ENCODE measurements around the gene OVOL1.
"Not testable (repeated sequence)": the region's sequence is repeated elsewhere in the genome, so short reads cannot be mapped to it uniquely, and the experiment has no call there.

Gene OVOL1

GRCh38 chr11:65817312-65817834 is 30.5 kb downstream of the OVOL1 start:
- DNase-seq: no peak

DNA sequence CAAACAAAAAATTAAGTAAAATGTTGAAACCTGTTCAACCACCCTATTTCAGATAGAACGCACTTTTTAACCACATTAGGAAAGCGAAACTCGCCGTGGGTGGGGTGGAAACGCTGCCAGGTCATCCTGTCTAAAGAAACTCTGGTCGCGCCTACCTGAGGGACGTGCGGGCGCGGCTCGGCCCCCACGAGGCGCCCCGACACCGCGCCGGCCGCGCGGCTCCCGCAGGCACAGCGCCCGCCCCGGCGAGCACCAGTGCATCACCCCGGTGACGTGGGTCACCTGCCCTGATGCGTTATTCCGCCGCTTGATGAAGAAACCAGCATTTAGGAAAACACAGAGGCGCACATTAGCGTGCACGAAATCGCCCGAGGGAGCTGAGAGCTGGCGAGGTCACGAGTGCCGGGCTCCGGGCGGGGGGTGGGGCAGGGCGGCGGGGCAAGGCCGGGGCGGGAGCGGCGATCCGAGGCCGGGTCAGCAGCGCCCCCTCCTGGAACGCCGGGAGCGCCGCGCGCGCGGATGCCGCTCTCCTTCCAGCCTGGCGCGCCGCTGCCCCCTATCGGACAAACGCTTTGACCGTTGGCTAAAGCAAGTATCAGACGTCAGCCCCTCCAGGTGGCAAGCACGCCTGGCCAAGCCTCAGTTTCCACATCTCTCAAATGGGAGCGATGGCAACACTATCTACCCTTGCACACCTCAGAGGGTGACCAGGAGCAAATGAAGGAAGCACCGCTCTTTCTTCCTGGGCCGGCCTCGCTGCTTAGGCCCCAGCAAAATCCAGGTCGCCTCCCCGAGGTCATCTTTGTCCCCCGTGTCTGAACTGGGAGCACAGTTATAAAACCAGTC is 31.2 kb downstream of the OVOL1 start:
- DNase-seq: peak; percentile 78

DNA sequence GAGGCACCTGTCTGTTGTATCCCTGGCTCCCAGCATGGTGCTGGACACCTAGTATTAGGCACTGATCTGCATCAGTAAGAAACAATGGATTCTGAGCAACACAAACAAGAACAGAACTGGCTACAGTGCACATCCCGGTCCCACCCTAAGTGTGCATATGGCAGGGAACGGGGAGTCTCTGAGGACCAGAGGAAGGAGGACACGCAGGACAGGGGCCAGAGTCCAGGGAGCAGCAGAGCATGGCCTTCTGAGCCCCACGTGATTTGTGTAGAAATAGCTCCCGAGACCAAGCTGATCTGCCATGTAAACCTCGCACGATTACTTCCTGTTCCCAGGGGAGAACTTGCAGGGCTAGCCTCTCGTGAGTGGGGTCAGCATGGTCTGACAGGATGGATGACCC is 34.2 kb downstream of the OVOL1 start:
- no peak for DNase-seq

DNA sequence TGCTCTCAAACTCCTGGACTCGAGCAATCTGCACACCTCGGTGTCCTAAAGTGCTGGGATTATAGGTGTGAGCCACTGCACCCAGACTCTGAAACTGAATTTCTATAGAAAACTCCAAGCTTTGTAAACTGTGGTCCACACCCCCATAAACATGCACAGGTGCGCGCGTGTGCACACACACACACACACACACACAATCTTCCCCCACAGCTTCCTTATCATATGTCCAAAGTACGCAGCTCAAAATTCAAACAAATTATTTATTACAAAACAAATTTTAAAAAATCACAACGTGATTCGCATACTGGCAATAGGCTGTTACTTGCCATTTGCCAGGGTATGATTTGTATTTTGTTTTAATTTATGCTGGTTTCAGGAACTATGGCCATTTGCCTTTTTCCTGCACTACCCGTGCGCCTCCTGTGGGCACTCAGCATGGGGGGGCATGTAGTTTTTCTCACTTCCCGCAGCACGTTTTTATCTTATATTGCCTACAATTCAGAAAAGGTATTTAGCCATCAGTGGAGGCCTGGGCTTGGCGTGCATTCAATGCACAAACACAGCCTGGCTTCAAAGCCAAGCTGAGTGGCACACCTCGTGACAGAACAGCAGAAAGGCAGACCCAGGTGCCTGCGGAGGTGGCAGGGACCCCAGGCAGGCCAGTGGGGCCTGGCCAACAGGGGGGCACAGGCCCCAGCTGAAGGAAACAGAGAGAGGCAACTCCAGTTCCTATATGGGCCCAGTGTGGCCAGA is 36.1 kb downstream of the OVOL1 start:
- DNase-seq: no peak

GRCh38 chr11:65826984-65827735 is 40.3 kb downstream of the OVOL1 start:
- no peak for DNase-seq

GRCh38 chr11:65829459-65829858 is 42.6 kb downstream of the OVOL1 start:
- no peak for DNase-seq

DNA sequence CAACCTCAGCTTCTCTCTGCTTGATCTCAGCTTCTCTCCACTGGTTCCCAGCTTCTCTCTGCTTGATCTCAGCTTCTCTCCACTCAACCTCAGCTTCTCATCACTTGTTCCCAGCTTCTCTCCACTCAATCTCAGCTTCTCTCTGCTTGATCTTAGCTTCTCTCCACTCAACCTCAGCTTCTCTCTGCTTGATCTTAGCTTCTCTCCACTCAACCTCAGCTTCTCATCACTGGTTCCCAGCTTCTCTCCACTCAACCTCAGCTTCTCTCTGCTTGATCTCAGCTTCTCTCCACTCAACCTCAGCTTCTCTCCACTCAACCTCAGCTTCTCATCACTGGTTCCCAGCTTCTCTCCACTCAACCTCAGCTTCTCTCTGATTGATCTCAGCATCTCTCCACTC is 45.4 kb downstream of the OVOL1 start:
- not testable (repeated sequence) for DNase-seq

DNA sequence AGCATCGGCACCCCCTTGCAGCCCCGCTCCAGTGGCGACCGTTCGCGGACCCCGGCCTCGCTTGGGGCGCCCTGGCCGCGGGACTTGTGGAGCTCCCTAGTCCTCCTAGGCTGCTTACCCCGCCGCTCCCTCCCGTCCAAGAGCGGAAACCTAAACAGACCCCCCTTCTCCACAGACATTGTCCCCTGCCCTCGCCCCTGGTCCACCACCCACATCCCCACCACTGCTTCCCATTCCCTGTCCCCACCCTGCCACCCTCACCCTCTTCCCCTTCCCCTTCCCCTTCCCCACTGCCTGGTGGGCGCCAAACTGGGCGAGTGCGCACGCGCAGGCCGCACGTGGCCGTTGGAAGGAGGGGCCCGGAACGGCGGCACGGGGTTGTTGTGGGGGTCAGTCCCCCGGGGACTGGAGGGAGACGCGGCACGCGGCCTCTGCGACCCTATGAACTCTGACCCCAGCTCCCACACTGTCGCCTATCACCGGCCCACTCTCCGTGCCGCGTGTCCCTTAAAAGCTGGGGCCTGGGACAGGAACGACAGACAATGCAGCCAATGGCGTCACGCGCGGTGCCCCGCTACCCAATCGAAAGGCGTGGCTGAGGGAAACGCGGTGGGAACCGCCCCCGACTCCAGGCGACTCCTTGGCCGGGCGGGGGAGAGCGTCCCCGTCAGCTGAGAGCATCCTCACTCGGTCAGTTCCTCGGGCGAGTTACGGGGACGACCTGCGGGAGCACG is 46.6 kb downstream of the OVOL1 start, which contains the start of gene SNX32:
Gene SNX32, plus strand, starts transcription at position 667 of the 734 bp plus-strand sequence. CDS start 103 bp downstream, outside the sequence.
- peak; percentile 92 for DNase-seq

DNA sequence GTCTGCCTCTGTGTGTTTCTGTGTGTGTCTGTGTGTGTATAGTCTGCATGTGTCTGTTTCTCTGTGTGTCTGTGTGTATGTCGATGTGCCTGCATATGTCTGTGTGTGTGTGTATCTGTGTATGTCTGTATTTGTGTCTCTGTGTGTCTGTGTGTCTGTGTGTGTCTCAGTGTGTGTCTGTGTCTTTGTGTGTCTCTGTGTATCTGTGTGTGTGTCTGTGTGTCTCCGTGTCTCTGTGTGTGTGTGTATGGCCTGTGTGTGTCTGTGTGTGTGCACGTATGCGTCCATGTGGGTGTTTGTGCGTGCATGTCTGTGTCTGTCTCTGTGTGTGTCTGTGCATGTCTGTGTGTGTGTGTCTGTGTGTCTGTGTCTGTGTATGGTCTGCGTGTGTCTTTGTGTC is 47.3 kb downstream of the OVOL1 start:
- no peak for DNase-seq

GRCh38 chr11:65842144-65842543 is 55.3 kb downstream of the OVOL1 start:
- DNase-seq: no peak

GRCh38 chr11:65843811-65844210 is 56.9 kb downstream of the OVOL1 start:
- no peak for DNase-seq

DNA sequence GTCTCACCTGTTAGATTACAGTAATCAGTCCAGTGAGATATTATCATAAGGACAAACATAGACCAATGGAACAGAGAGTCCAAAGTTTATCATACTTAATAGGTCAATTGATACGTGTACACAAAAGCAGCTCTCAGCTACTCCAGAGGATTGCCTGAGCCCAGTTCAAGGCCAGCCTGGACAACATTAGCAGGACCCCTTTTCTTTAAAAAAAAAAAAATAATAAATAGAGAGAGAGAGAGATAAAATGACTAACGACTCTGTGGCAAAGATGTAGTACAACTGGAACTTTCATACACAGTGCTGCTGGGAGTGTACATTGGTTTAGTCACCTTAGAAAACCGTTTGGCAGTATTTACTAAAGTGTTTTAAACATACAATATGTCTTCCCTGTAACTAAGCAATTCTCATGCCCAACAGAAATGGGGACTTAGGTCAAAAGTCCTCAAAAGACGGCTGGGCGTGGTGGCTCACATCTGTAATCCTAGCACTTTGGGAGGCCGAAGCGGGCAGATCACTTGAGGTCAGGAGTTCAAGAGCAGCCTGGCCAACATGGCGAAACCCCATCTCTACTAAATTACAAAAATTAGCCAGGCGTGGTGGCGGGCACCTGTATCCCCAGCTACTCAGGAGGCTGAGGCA is 57.5 kb downstream of the OVOL1 start:
- no peak for DNase-seq
